HG03520 (cell line): ENCODE data around the gene SUN1.
"Not testable (repeated sequence)": the region's sequence is repeated elsewhere in the genome, so short reads cannot be mapped to it uniquely, and the experiment has no call there.

Source experiments
- ATAC-seq: cut with Tn5 transposase; IDR thresholded peaks from one replicate; pipeline ENCODE4 v1.9.1; 2021; ENCODE audit warnings: mild to moderate bottlenecking, moderate library complexity; ENCODE audit not compliant: unreplicated experiment

SUN1 gene

GRCh38 chr7:854118-854775 is 22.0 kb downstream of the SUN1 start:
- ATAC-seq, result no peak

GRCh38 chr7:855686-856369 is 23.6 kb downstream of the SUN1 start:
- no peak for ATAC-seq

GRCh38 chr7:856444-857095 is 24.3 kb downstream of the SUN1 start:
- no peak for ATAC-seq

- no peak for ATAC-seq
These were observed 25.4 kb downstream of the SUN1 start for GRCh38 chr7:857661-858060.

DNA sequence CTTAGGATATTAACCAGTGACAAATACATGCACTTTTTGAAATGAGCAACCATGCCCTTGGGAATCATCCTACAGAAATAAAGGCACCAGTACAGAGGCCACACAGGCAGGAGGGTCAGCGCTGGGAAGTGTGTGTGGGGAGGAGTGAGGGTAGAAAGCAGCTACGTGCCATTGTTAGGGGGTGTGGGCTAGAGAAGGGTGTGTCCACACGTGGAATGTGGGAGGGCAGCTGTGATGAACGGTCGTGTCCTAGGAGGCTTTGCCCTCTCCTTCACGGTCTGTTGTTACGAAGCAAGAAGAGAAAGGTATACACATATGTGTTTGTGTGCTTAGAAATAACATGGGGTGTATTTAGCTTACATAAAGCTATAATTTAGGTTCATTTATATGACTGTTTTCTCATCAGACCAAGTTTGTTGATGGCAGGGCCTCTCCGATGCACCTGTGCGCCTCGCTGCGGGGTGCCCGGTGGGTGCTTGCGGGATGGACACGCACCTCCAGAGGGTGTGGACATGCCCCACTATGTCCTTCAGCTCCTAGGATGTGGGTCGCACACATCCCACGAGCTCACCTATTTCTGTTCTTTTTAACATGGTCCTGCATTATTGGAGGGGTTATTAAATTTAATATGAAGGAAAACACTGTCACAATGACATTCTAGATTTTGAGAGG is 27.2 kb downstream of the SUN1 start:
- ATAC-seq, result no peak

- ATAC-seq, result no peak
These were observed 27.9 kb downstream of the SUN1 start for GRCh38 chr7:860149-860548.

DNA sequence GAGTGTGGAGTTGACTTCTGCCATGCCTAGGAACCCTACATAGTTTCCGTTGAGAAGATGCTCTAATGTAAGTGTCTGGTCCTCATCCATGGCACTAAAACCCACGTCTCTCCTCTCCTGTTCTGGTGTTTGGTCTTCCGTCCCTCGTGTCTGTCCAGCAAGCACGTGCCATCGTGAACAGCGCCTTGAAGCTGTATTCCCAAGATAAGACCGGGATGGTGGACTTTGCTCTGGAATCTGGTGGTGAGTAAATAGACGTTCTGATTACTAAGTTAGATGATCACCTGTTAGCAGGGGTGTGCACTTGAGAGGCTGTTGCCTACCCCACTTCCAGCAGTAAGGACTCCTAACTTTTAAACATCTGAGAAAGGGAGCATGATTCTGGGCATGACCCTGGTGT is 28.9 kb downstream of the SUN1 start:
- no peak for ATAC-seq

- no peak for ATAC-seq
These were observed 29.9 kb downstream of the SUN1 start for GRCh38 chr7:862157-862556.

- ATAC-seq, result no peak
These were observed 30.8 kb downstream of the SUN1 start for GRCh38 chr7:863106-863505.

- no peak for ATAC-seq
These were observed 33.6 kb downstream of the SUN1 start for GRCh38 chr7:865921-866320.

DNA sequence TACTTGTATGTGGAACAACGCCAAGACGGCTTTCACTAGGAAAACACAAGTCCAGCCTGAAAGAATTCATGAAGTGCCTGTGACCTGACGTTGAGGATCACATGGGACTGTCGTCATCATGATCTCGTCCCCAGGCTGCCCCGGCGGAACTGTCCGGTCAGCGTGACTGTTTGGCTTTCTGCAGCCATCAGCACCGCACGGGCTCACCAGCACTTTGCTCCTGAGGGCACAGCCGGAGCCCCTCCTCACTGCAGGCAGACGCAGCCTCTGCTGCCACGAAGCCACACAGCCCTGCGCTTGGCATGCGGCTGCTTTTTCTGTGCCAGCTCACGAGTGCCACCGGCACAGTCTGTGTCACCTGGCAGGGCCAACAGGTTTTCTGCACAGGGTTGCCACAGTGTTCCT is 34.7 kb downstream of the SUN1 start:
- no peak for ATAC-seq

GRCh38 chr7:867406-868188 is 35.3 kb downstream of the SUN1 start:
- ATAC-seq, result no peak

DNA sequence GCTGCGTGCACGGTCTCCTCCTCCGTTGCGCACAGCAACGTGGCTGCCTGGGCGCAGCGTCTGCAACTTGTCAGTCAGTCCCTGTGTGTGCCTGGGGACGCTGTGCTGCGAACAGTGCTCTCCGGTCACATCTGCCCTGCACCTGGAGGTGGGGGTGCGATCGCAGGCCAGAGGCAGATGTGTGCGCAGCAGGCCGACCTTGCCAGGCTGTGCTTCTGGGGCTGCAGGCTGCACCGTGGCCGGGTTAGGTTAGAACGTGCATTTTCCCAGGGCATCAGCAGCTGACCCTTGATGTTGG is 35.9 kb downstream of the SUN1 start:
- ATAC-seq, result no peak

DNA sequence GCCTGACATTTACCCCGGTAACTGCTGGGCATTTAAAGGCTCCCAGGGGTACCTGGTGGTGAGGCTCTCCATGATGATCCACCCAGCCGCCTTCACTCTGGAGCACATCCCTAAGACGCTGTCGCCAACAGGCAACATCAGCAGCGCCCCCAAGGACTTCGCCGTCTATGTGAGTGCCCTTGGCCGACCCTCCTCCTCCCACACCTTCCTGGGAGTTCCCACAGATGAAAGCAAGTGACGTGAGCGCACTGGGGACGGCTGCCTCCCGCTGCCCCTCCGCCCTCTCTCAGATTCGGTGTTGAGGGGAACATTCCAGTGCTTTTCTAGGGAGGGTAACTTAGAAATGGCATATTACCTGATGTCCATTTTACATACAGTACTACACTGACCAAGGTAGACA is 37.1 kb downstream of the SUN1 start:
- no peak for ATAC-seq

DNA sequence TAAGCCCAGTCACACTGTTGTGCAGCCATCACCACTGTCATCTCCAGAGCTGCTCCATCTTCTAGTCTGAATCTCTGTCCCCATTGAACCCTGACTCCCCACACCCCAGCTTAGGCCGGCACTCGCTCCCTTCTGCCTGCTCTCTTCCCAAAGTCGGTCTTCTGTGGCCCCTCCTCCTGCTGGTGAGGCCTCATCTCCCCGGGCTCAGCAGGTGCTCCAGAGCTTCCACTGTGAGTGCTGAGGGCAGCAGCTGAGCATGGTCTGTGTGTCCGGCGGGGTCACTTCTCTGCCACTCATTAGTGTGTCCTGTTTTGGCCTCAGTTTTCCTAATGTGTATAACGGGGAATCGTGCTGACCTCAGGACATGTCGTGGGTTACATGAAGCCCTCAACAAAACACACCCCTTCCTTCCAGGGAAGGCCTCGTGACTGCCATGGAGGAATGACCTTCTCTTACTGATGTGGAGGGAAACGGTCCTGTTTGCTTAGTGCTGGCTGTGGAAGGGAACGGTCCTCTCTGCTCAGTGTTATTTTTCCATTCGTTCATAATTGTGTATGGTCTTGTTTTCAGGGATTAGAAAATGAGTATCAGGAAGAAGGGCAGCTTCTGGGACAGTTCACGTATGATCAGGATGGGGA is 39.7 kb downstream of the SUN1 start:
- no peak for ATAC-seq

DNA sequence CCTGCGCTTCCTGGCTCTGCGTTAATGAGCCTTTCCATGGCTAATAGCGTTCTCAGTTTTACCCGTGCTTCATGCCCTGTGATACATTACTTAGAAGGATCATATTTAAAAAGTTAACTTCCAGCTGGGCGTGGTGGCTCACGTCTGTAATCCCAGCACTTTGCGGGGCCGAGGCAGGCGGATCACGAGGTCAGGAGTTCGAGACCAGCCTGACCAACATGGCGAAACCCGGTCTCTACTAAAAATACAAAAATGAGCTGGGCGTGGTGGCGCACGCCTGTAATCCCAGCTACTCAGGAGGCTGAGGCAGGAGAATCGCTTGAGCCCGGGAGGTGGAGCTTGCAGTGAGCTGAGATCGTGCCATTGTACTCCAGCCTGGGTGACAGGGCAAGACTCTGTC is 40.4 kb downstream of the SUN1 start:
- not testable (repeated sequence) for ATAC-seq

DNA sequence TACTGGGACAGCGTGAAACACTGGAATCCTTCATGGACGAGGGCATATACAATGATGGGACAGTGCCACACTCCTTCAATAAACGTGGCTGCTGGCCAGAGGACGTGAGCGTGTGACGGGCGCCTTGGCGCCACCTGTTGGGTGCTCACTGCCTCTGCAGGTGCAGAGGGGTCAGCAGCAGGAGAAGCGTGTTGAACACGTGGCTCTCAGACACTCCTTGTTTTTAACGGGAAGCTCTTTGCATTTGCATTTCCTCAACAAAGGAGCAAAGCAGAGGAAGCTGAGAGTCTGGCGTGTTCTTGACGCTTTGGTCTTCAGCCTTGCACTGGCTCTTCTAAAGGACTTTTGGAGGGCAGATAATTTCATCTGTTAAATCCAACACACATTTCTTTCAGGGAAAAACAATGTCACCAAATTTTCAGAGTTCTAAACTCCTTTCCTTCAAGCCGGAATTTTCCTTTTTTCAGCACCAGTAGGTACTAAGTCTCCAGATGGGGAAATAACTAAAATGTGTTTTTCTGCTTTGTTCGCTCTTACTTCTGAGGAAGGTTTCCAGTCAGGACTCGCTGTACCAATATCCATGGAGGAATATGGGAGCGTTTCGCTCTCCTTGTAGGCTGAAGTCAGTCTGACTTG is 41.2 kb downstream of the SUN1 start:
- no peak for ATAC-seq

DNA sequence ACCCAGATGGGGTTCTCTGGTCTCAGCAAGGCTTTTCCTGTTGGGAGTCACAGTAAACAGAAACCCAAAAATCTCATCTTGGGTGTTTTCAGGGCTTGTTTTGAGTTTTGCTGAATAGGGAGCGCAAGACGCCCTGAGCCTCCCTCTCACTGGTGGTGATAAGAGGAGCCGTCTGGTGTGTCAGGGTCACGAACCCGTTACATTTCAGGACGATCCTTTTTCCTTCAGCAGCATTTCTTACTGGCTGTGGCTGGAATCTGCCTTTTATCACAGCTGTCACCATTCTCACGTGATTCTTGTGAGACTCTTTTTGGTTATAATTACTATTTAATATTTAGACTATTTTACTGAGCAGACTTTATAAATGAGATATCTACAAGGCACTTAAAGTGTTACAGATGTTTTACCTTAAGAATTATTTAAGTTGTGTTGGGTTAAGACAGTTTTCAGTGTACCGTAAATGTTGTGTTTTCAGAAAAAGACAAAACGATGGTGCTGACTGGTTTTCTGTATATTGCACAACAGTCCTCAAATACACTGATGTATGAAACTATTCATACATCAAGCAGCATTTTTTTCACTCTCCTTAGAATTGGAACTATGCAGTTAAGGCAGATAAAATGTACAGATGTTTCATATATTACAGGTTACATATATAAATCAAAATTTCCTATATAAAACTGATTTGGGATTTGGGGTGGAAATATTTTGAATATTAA is 41.9 kb downstream of the SUN1 start:
- ATAC-seq, result no peak

- no peak for ATAC-seq
These were observed 42.8 kb downstream of the SUN1 start for GRCh38 chr7:875051-875450.
